Activated CD4-positive, CD25-positive, alpha-beta regulatory T cell treated with anti-CD3 and anti-CD28 coated beads, Interleukin-2, amount 50 U/mL, for 72 hours (primary cell): ENCODE measurements around the gene NHLH1.

ENCODE experiments used
- DNase-seq: peaks from one replicate; pipeline ENCODE4 v3.0.0; 2021

The NHLH1 gene

DNA sequence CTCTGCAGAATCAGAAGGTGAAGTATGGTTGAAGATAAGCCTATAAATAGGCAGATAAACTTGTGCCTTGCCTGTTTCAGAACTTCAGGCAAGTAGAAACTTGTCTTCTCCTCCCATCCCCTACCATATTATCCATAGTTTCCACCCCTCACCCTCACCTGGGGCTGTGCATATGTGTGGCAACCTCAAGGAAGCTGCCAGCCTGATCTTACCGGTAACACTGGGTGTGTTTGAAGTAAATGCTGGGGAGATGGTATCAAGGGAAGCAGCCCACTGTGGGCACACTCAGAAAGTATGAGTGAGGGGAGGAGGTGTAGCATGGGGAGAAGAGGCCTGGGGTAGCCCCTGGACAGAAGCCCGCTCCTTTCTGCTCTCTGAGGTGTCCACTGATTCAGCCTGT lies 48.0 kb downstream of the NHLH1 start:
- DNase-seq = no peak

GRCh38 chr1:160415696-160416290 lies 48.9 kb downstream of the NHLH1 start:
- no peak for DNase-seq

DNA sequence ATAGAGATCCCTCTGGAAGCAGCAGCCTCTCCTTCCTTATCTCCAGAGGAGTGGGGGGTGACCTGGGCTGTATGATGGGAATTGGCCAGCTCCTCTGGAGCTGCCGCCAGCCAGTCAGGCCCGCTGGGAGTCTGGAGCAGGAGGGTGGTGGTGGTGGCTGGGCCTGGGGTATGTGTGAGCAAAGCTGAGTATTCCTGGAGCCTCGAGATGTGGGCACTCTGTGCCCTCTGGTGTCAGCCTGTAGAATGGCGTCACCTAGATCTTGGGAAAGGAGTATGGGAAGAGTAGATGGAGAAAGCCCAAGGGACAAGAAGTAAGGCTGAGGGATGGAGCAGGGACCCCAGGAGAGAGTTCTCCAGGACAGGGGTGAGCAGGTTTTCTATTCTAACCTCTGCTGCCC lies 49.5 kb downstream of the NHLH1 start:
- no peak for DNase-seq

DNA sequence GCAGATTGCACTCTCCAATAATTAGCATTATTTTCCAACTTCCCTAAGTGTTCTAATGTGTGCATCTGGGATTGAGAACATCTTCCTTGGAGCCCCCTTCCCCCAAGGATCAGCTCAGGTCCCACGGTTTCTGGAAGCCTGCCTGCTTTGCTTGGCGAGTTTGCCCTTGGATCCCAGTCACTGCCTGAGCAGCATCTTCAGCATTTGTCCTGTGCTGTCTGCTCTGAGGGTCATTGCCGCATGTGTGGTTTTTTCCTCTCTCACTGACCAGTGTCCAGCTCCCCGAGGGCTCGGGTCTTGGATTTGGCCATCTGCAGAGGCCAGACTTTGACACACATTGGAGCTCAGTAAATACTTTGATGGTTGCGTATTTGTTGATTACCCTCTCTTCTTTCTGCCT lies 51.6 kb downstream of the NHLH1 start:
- no peak for DNase-seq

DNA sequence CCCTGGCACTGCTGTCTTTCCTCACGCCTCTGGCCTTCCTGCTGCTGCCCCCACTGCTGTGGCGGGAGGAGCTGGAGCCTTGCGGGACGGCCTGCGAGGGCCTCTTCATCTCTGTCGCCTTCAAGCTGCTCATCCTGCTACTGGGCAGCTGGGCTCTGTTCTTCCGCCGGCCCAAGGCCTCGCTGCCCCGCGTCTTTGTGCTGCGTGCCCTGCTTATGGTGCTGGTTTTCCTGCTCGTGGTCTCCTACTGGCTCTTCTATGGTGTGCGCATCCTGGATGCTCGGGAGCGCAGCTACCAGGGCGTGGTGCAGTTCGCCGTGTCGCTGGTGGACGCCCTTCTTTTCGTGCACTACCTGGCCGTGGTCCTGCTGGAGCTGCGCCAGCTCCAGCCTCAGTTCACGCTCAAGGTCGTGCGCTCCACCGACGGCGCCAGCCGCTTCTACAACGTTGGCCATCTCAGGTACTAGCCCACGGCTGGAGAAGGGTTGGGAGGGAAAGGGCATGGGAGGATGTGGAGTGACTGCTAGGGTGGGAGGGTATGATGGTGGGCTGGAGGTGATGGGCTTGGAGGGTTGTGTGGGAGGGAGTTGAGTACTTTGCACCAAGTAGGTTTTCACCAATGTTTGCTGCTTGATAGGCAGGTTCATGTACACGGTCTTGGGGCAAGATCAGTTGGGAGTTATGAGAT lies 52.4 kb downstream of the NHLH1 start:
- DNase-seq = no peak

DNA sequence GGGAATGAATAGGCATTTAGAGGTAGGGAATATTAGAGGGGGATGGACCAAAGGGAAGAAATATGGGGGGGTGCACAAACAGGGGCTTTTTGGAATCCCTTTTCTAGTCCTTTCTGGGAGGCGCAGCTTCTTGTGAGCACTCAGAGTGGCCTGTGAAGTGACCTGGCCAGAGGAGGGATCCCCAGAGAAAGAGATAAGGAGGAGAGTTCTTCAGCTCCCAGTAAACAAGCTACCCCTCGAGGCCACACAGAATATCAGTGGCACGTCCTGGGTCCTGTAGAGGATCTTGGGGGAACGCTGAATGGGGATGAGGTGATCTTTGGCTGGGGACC lies 52.9 kb downstream of the NHLH1 start:
- no peak for DNase-seq

DNA sequence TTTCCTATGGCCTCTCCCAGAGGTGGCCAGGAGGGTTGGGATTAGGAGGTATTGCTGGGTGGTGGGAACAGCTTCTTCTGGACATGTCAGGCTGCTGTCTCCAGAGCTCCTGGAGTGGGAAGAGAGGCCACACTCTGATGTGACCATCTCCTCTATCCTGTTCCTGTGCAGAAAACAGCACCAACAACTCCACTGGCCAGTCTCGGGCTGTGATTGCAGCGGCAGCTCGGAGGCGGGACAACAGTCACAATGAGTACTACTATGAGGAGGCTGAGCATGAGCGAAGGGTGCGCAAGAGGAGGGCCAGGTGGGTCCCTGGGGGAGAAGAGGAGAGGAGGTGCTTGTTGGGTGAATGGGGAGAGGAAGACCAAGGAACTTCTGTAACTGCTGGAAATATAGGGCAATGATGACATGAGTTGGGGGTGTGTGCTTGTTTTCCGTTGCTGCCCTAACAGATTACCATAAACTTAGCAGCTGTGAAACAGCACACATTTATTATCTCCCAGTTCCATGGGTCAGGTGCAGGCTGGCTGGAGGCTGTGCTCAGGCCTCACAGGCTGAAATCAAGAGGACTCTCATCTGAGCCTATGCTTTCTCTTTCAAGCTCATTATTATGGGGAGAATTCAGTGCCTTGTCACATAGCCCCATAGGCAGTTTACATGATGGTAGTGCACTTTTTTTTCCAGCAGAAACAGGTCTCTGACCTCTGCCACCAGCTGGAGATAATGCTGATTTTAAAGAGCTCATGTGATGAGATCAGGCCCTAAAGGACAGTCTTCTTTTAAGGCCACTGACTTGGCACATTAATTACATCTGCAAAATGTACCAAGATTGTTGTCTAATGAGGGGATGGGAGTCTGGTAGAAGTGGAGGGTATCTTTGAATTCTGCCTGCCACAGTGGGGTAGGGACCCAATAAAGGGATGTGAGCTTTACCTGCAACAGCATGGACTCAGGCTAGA lies 54.3 kb downstream of the NHLH1 start:
- no peak for DNase-seq

DNA sequence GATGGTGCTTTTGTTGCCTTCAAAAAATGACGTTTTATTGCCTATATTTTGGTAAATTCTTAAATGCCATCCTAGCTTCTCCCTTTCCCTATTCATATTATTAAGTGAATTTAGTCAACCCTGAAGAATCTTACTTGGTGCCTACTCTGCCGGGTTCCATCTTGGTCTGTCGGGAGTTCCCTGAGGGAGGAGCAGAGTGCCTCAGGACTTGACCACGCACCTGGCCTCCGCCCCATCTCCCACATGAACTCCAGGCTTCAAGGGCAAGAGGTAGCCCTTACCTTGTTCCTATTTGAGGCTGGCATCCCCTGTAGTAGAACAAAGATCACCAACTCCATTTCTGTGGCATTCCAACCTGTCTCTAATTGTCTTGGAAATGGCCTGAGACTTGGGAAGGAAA lies 55.0 kb downstream of the NHLH1 start:
- DNase-seq = no peak
